Kidney epithelial cell (primary cell): ENCODE measurements around the gene SIPA1L3. TPM values are rescaled to one million over a fixed set of nuclear protein-coding genes. Genes with fewer than 3 reads are reported as not detected.

Experiments used
- DNase-seq: peaks from one replicate; pipeline ENCODE4 v3.0.0-alpha.2; 2010; ENCODE audit warnings: low read depth
- H3K27me3 ChIP-seq: 2 replicates; pipeline ENCODE4 v1.6.0; 2011; ENCODE audit warnings: low read length; ENCODE audit not compliant: control insufficient read depth, insufficient read depth
- H3K36me3 ChIP-seq: 2 replicates; pipeline ENCODE4 v1.5.1; 2011; ENCODE audit warnings: low read length; ENCODE audit not compliant: control insufficient read depth, insufficient read depth
- H3K4me3 ChIP-seq: 2 replicates; pipeline ENCODE4 v1.5.1; 2011; ENCODE audit warnings: low read depth, mild to moderate bottlenecking, control low read depth, low read length
- CTCF ChIP-seq: IDR thresholded peaks from 2 replicates; pipeline ENCODE4 v1.5.1; 2011; ENCODE audit warnings: mild to moderate bottlenecking, moderate library complexity, low read length, control low read depth, inconsistent platforms; ENCODE audit not compliant: insufficient read depth, poor library complexity, severe bottlenecking
- total RNA-seq: library from RNA; depleted of rRNA; stranded (reverse); fragments of >200 nt; gene quantifications from 2 replicates; pipeline ENCODE4 v1.2.3, GENCODE V29; 2015

The SIPA1L3 gene
- total RNA-seq, 1 donor from 2014 or later: 40.4 TPM

GRCh38 chr19:38162632-38163031, 255.6 kb downstream of the SIPA1L3 start:
- peaks cover 2% of the 10 kb centered on the region for H3K36me3 ChIP-seq
- no peaks in the 10 kb centered on the region for H3K27me3 ChIP-seq
- no peak for DNase-seq
- no peak overlapping the region for H3K4me3 ChIP-seq
- TF ChIP-seq CTCF: no peak

- no peak for DNase-seq
- Histone ChIP-seq H3K4me3 (no peak overlapping the region), H3K36me3 (peaks cover 2% of the 10 kb centered on the region), H3K27me3 (no peaks in the 10 kb centered on the region)
- no peak for TF ChIP-seq CTCF
Observed at GRCh38 chr19:38163419-38164290, 256.6 kb downstream of the SIPA1L3 start.

GRCh38 chr19:38164526-38164925, 257.5 kb downstream of the SIPA1L3 start:
- Histone ChIP-seq H3K36me3 (peaks cover 4% of the 10 kb centered on the region), H3K27me3 (no peaks in the 10 kb centered on the region), H3K4me3 (no peak overlapping the region)
- no peak for TF ChIP-seq CTCF
- DNase-seq: no peak

- no peak for DNase-seq
- TF ChIP-seq CTCF: no peak
- H3K27me3 ChIP-seq: no peaks in the 10 kb centered on the region
- H3K4me3 ChIP-seq: no peak overlapping the region
- H3K36me3 ChIP-seq: peaks cover 4% of the 10 kb centered on the region
Observed at GRCh38 chr19:38165335-38165734, 258.3 kb downstream of the SIPA1L3 start.

- H3K36me3 ChIP-seq: peaks cover 2% of the 10 kb centered on the region
- no peak for DNase-seq
- no peak for TF ChIP-seq CTCF
- no peak overlapping the region for H3K4me3 ChIP-seq
- H3K27me3 ChIP-seq: no peaks in the 10 kb centered on the region
Observed at GRCh38 chr19:38168637-38169036, 261.6 kb downstream of the SIPA1L3 start.

- no peak for DNase-seq
- Histone ChIP-seq H3K27me3 (no peaks in the 10 kb centered on the region), H3K4me3 (no peak overlapping the region), H3K36me3 (peaks cover 2% of the 10 kb centered on the region)
- no peak for TF ChIP-seq CTCF
Observed at GRCh38 chr19:38170334-38170733, 263.3 kb downstream of the SIPA1L3 start.
